HG03095 (cell line): ENCODE measurements around the gene PTPRK.
A peak's percentile ranks its signal among the peaks of the same experiment; 100 is the strongest.

Experiments used
- ATAC-seq: cut with Tn5 transposase; IDR thresholded peaks from one replicate; pipeline ENCODE4 v1.9.1; 2021; ENCODE audit warnings: moderate library complexity; ENCODE audit not compliant: unreplicated experiment

Gene PTPRK

GRCh38 chr6:128305228-128305627 lies 215.2 kb downstream of the PTPRK start:
- ATAC-seq, result no peak

- no peak for ATAC-seq
Measured at GRCh38 chr6:128303870-128304269, 216.5 kb downstream of the PTPRK start.

DNA sequence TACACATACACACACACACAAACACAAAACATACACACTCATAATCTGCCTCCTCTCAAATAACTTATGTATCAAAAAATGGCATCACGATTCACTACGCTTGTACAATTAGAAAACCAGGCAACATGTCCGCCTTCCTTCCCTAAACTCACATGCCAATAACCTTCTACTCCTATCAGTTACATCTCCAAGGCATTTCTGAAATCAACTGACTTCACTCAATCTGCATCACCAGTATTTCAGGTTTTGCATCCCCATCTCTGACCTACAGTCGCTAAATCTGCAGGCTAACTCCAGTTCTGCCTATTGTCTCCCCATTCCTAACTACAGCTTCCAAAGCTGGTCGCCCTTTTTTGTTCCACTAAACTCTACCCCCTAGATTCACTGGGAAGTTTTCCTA lies 217.5 kb downstream of the PTPRK start:
- no peak for ATAC-seq

DNA sequence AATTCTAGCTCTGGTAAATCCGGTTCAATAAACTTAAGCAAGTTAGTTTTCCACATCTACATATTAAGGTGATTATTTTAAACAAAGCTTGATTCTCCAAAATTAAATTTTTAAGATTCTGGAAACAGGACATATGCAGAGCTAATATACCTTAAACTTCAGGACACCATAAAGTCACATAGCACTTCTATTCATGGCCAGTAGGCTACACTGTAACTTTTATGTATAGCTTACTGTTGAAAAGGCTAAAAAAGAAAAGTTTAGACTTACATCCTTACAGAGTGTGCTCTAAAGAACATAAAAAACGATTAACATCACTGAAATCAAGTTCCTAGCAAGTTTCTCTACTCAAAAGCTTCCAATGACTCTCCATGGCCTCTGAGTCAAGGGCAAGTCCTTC lies 224.7 kb downstream of the PTPRK start:
- ATAC-seq, result no peak

GRCh38 chr6:128290221-128290620 lies 230.2 kb downstream of the PTPRK start:
- ATAC-seq, result no peak

- ATAC-seq, result no peak
Measured at GRCh38 chr6:128284128-128284527, 236.3 kb downstream of the PTPRK start.

DNA sequence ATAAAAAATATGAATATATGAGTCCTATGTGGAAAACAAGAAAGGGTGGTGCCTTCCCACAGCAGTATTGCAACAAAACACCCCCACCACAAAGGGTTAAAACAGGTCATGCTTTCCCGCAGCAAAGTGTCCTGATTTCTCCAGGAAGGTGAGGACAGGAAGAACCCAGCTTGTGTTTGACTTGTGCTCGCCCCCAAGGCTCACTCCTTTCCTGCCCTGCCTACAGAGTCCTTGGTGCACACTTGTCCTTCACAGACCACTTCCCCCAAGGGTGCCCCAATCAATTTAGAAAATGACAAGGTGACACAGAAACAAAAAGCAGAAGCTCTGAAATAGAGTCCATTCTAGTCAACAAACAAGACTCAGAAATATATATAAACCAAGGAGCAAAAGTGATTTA lies 237.4 kb downstream of the PTPRK start:
- no peak for ATAC-seq

GRCh38 chr6:128280960-128281359 lies 239.4 kb downstream of the PTPRK start:
- no peak for ATAC-seq

- ATAC-seq, result no peak
Measured at GRCh38 chr6:128280066-128280465, 240.3 kb downstream of the PTPRK start.

DNA sequence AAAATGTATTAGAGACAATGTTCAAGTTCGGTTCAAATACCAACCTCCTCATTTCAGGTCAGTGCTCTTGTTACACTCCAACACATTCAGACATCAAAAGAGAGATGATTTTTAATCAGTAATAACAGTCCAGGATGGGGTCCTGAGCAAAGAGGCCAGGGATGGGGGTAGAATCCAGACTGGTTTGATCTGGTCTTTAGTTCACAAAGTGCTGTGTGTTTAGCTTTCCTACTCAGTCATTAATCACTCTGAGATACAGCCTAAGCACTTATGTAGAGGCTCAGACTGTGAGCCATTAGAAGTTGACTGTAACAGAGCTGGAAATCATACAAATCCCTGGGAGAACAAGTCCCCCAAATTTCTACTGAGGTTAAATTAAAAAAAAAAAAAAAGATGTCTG lies 241.6 kb downstream of the PTPRK start:
- ATAC-seq, result no peak

- ATAC-seq, result no peak
Measured at GRCh38 chr6:128277379-128277778, 243.0 kb downstream of the PTPRK start.

DNA sequence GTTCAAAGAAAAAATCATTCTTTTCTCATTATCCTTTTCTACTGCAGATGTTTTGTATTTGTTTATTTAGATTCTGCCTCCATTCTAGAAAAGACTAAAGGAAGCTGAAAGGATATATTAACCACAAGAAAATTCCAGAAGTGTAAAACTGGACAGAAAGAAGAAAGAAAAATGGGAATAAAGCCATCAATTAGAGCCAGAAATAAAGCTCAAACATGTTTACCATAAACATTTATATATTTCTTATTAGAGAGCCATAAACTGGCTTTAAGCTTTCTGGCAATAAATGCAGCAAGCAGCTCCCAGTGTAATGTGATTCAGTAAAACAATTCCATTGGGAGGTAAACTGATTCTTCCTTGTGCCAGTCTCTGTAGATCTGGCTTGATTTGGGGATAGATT lies 244.1 kb downstream of the PTPRK start:
- no peak for ATAC-seq

GRCh38 chr6:128275681-128276080 lies 244.7 kb downstream of the PTPRK start:
- no peak for ATAC-seq

DNA sequence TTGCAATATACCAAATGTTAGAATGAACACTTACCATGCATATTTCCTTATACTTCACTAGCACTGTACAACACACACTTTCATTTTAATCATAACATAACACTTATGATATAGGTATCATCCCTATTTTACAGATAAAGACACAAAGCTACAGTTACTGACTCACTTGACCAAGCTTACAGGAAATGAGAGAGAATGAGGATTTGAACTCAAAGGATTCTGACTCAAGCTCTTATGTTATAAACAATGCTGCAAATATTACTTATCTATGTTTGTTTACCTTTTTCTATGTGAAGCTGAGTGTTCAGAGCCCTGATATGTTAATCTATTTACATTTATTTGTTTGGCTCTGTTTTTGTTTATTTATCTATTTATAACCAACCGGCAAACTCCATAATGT lies 245.4 kb downstream of the PTPRK start:
- ATAC-seq, result no peak

GRCh38 chr6:128271527-128271926 lies 248.9 kb downstream of the PTPRK start:
- ATAC-seq, result no peak

GRCh38 chr6:128271011-128271410 lies 249.4 kb downstream of the PTPRK start:
- no peak for ATAC-seq

- ATAC-seq, result no peak
Measured at GRCh38 chr6:128266946-128267345, 253.5 kb downstream of the PTPRK start.

GRCh38 chr6:128265706-128266105 lies 254.7 kb downstream of the PTPRK start:
- ATAC-seq, result no peak

DNA sequence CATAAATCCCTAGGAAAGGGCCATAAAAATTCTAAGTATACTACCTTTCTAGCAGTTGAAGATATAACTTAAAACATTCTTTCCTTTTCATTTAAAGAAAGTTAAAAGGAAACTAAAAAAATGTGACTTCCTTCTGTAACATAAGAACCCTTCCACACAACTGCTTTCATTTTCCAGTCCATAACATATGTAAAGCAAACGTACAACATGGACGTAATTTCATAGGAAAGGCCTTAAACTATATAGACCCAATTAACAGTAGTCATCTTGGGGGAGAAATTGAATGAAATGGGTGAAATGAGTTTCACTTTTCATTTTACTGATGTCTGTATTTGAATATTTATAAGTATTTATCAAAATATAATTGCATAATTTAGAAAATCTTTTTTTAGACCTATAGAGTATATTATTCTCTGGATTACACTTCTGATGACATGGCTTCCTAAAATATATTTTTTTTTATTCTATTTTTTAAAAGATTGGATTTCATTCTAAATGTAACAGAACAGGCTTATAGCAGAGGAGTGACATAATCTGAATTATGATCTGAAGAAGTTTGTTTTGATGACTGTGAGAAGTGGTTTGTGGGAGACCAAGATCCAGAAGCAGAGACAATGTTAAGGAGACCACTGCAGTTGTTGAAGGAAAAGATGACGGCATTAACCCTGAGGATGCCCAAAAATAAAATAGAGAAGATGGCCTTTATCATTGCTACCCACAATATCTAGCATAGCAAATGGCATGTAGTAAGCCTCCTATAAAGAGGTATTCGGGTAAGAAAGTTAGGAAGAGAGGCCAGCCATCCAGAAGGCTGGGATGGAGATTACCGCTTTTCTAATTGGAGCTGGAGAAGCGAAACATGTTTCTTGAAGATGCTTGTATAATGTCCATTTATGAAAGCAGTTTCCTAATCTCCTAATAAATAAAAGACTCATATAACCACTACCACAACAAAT lies 260.4 kb downstream of the PTPRK start:
- ATAC-seq, result peak; percentile 41

GRCh38 chr6:128259029-128259724 lies 261.2 kb downstream of the PTPRK start:
- ATAC-seq, result peak; percentile 92

DNA sequence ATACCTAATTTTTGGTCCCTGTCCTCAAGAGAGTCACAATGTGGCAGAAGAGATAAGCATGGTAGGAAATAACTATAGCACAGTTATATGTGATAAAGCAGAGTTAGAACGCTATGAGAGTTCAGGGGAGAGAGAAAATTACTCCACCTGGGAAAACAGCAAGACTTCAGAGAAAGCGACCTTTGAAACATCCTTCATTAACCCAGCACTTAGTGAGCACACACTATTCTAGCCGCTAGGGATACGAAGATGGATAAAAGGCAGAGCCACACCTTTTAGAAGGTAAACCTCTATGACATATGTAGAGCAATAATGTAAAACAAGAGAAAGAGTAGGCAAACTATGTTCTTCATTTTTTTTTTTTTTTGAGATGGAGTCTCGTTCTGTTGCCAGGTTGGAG lies 264.3 kb downstream of the PTPRK start:
- ATAC-seq, result no peak
